ENCODE measurements around the gene SCYGR1. TPM values are rescaled to one million over a fixed set of nuclear protein-coding genes. Genes with fewer than 3 reads are reported as not detected.

The SCYGR1 gene
- total and polyA plus RNA-seq, 2 of the 13 experiments (the other 11 are each of a cell fraction or from before 2014, with no cell fraction given) = not detected

DNA sequence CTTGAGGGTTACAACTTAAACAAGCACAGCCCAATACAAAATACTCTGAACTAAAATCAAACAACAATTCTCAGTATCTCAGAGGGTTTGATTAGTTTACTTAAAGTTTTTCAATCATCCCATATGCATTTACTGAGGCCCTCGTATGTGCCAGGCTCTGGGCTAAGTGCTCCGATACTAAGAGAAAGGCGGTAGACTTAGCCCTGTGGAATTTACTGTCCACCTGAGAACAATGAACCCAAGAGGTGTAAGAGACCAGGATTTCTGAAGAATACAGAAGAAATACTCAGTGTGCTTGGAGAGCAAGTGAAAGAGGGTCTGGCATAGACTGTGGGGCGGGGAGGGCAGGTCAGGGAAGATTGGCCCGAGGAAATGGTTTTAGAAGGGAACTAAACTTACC, 25.1 kb upstream of the SCYGR1 start:
- in situ Hi-C loops (cut with HindIII; ENCODE audit: extremely low pct_ligation_motif_present, low pct_unique_long_range_greater_than_20kb) = no loop called here
- Histone ChIP-seq H3K27me3 (ENCODE audit: control insufficient read depth in 1 of 2, insufficient read depth in 2 of 2, low read length in 2 of 2) (no peaks in the 10 kb centered on the region), H3K9ac (ENCODE audit: insufficient read depth, low read depth, low read length) (no peak overlapping the region), H2AFZ (ENCODE audit: low read length) (no peak overlapping the region), H3K4me3 (replicated peaks in 1 of 3; ENCODE audit: insufficient read depth in 1 of 3, low read depth in 2 of 3, low read length in 3 of 3) (no peak overlapping the region), H3K27ac (ENCODE audit: extremely low read length, insufficient read depth, low read length) (no peak overlapping the region), H3K4me2 (ENCODE audit: low read depth, low read length) (no peak overlapping the region), H3K9me3 (ENCODE audit: low read length) (no peaks in the 10 kb centered on the region), H3K79me2 (ENCODE audit: insufficient read depth, low read length) (no peaks in the 10 kb centered on the region), H3K36me3 (replicated peaks in 1 of 2; ENCODE audit: control insufficient read depth in 1 of 2, insufficient read depth in 2 of 2, low read length in 2 of 2) (no peaks in the 10 kb centered on the region), H3K4me1 (ENCODE audit: insufficient read depth, low read length) (peaks cover 24% of the 10 kb centered on the region), H4K20me1 (ENCODE audit: insufficient read depth, low read length) (no peaks in the 10 kb centered on the region)
- ChIA-PET CTCF (ENCODE audit: low intra/inter-chr PET ratio, low total read pairs) (no interaction called here), POLR2A (no interaction called here)
- FAIRE-seq (no peak), DNase-seq (ENCODE audit: low spot score) (no peak), ATAC-seq (no peak)
- BruUV-seq (replicated peaks) = no TSS peak
- TF ChIP-seq, protein P1, sequence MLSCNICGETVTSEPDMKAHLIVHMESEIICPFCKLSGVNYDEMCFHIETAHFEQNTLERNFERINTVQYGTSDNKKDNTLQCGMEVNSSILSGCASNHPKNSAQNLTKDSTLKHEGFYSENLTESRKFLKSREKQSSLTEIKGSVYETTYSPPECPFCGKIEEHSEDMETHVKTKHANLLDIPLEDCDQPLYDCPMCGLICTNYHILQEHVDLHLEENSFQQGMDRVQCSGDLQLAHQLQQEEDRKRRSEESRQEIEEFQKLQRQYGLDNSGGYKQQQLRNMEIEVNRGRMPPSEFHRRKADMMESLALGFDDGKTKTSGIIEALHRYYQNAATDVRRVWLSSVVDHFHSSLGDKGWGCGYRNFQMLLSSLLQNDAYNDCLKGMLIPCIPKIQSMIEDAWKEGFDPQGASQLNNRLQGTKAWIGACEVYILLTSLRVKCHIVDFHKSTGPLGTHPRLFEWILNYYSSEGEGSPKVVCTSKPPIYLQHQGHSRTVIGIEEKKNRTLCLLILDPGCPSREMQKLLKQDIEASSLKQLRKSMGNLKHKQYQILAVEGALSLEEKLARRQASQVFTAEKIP (CRISPR knock-in tag; IDR thresholded peaks at IDR 0.05; ENCODE audit: borderline replicate concordance) = no peak
- TF ChIP-seq ZBTB3 (CRISPR knock-in tag; IDR thresholded peaks at IDR 0.05; ENCODE audit: borderline replicate concordance, low read depth) (no peak), ZNF572 (CRISPR knock-in tag; IDR thresholded peaks at IDR 0.05) (no peak), PAWR (CRISPR knock-in tag; IDR thresholded peaks at IDR 0.05; ENCODE audit: borderline replicate concordance) (no peak), KDM5A (IDR thresholded peaks at IDR 0.05; ENCODE audit: borderline replicate concordance, low read length) (no peak), SMAD3 (CRISPR knock-in tag; IDR thresholded peaks at IDR 0.05) (no peak), SYNCRIP (IDR thresholded peaks at IDR 0.05; ENCODE audit: insufficient read depth, low read depth, low read length) (no peak), PTBP1 (IDR thresholded peaks at IDR 0.05; ENCODE audit: low read depth, low read length, poor library complexity, severe bottlenecking) (no peak), SMAD1 (CRISPR knock-in tag; IDR thresholded peaks at IDR 0.05; ENCODE audit: borderline replicate concordance, low read depth) (no peak), SMYD3 (CRISPR knock-in tag; IDR thresholded peaks at IDR 0.05) (no peak), HDAC6 (IDR thresholded peaks at IDR 0.05; ENCODE audit: low read depth, low read length) (no peak), KDM6A (CRISPR knock-in tag; IDR thresholded peaks at IDR 0.05; ENCODE audit: low read depth) (no peak), GATAD2A (CRISPR knock-in tag; IDR thresholded peaks at IDR 0.05) (no peak)
- TF ChIP-seq, protein P2, sequence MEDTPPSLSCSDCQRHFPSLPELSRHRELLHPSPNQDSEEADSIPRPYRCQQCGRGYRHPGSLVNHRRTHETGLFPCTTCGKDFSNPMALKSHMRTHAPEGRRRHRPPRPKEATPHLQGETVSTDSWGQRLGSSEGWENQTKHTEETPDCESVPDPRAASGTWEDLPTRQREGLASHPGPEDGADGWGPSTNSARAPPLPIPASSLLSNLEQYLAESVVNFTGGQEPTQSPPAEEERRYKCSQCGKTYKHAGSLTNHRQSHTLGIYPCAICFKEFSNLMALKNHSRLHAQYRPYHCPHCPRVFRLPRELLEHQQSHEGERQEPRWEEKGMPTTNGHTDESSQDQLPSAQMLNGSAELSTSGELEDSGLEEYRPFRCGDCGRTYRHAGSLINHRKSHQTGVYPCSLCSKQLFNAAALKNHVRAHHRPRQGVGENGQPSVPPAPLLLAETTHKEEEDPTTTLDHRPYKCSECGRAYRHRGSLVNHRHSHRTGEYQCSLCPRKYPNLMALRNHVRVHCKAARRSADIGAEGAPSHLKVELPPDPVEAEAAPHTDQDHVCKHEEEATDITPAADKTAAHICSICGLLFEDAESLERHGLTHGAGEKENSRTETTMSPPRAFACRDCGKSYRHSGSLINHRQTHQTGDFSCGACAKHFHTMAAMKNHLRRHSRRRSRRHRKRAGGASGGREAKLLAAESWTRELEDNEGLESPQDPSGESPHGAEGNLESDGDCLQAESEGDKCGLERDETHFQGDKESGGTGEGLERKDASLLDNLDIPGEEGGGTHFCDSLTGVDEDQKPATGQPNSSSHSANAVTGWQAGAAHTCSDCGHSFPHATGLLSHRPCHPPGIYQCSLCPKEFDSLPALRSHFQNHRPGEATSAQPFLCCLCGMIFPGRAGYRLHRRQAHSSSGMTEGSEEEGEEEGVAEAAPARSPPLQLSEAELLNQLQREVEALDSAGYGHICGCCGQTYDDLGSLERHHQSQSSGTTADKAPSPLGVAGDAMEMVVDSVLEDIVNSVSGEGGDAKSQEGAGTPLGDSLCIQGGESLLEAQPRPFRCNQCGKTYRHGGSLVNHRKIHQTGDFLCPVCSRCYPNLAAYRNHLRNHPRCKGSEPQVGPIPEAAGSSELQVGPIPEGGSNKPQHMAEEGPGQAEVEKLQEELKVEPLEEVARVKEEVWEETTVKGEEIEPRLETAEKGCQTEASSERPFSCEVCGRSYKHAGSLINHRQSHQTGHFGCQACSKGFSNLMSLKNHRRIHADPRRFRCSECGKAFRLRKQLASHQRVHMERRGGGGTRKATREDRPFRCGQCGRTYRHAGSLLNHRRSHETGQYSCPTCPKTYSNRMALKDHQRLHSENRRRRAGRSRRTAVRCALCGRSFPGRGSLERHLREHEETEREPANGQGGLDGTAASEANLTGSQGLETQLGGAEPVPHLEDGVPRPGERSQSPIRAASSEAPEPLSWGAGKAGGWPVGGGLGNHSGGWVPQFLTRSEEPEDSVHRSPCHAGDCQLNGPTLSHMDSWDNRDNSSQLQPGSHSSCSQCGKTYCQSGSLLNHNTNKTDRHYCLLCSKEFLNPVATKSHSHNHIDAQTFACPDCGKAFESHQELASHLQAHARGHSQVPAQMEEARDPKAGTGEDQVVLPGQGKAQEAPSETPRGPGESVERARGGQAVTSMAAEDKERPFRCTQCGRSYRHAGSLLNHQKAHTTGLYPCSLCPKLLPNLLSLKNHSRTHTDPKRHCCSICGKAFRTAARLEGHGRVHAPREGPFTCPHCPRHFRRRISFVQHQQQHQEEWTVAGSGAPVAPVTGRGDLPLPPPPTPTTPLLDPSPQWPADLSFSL (CRISPR knock-in tag; IDR thresholded peaks at IDR 0.05) = no peak
- TF ChIP-seq, protein P3, sequence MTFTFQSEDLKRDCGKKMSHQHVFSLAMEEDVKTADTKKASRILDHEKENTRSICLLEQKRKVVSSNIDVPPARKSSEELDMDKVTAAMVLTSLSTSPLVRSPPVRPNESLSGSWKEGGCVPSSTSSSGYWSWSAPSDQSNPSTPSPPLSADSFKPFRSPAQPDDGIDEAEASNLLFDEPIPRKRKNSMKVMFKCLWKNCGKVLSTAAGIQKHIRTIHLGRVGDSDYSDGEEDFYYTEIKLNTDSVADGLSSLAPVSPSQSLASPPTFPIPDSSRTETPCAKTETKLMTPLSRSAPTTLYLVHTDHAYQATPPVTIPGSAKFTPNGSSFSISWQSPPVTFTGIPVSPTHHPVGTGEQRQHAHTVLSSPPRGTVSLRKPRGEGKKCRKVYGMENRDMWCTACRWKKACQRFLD (CRISPR knock-in tag; IDR thresholded peaks at IDR 0.05; ENCODE audit: borderline replicate concordance) = no peak
- 94% methylated on average over 5 of the region's 5 CpGs for WGBS (ENCODE audit: low lambda C conversion rate)
- intact Hi-C loops (cut with micrococcal nuclease; ENCODE audit: unreplicated experiment) = no loop called here

Data from HepG2 (cell line).